Measurements from ENCODE around the gene TTC38. TPM values are rescaled to one million over a fixed set of nuclear protein-coding genes. Genes with fewer than 3 reads are reported as not detected.

TTC38 gene
- polyA plus RNA-seq, 3 donors from 2014 or later: 190 to 290 (median 205) TPM

DNA sequence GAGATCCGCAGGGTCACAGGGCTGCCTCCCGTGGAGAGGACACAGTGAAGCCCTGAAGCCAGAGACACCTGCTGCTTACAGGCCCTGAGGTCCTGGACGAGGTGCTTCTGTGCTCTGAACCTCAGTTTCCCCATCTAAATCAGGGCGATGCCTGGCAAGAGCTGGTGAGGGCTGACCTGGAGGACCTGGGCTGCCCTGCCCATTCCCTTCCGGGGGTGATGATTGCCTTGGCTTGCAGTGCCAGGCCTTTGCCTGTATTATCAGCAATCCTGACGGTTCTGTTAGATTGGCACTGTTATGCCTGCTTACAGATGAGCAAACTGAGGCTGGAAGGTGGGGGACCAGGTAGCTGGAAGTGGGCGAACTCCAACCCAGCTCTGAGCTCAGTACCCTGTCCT lies 21.0 kb downstream of the TTC38 start:
- DNase-seq: no peak
- H3K36me3 Mint-ChIP-seq: peaks cover 38 to 77% (median 46%) of the 10 kb centered on the region in 3 donors
- H3K4me3 Mint-ChIP-seq: peak overlapping the region; percentile 69 to 90 (median 84)
- peaks cover 20 to 58% (median 46%) of the 10 kb centered on the region in 3 donors for H3K27me3 Mint-ChIP-seq (ENCODE audit: low read depth in 3 of 3)
- peak overlapping the region; percentile 93 to 100 (median 99) for H3K27ac Mint-ChIP-seq
- H3K9me3 Mint-ChIP-seq: no peaks in the 10 kb centered on the region
- peaks cover 91 to 95% of the 10 kb centered on the region in 2 donors for H3K4me1 Mint-ChIP-seq

DNA sequence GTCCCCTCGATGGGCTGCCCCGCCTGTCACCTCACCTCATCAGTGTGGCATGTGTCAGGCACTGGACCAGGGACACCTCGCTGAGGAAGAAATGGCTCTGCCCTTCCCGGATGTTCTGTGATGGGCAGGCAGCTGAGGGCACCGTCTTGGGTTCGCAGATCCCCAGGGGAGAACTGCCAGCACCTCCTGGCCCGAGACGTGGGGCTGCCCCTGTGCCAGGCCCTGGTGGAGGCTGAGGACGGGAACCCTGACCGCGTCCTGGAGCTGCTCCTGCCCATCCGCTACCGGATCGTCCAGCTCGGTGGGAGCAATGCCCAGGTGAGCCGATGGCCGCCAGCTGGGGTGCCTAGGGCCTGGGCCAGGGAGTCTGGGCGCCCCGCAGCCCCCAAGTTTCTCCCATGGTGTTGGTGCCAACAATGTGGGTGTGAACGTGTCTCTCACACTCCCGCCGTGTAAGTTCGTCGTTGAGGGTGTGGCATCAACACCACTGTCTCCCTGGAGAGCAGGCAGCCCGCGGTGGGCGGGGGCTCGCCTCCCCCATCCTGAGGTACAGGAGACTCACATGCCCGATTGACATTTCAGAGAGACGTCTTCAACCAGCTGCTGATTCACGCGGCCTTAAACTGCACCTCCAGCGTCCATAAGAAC lies 21.6 kb downstream of the TTC38 start:
- Mint-ChIP-seq H3K4me1 (peaks cover 91% of the 10 kb centered on the region in 2 donors), H3K36me3 (peaks cover 33 to 72% (median 42%) of the 10 kb centered on the region in 3 donors)
- peak; percentile 84 to 92 (median 88) for DNase-seq

DNA sequence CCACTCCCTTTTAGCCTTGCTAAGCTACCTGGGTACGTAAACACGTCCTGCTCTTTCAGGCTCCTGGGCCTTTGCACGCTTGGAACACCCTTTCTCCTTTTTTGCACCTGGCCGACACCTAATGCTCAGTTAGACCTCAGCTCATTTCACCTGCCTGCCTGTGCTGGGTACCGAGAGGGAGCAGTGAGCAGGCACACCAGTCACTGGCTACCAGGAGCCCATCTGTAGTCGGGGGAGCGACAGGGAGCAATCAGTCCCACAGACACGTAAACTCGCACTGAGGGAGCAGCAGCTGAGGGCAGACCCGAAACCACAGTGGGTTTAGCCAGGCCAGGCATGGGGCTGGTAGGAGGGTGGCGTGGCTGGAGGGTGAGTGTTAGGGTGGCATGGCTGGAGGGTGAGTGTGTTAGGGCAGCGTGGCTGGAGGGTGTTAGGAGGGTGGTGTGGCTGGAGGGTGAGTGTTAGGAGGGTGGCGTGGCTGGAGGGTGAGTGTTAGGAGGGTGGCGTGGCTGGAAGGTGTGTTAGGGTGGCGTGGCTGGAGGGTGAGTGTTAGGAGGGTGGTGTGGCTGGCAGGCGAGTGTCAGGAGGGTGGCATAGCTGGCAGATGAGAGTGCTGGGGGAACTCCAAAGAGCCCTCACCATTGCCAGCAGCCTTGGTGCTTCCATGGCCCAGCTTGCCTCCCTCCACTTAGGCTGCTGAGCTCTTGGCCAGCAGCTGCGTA lies 22.5 kb downstream of the TTC38 start:
- Mint-ChIP-seq H3K27me3 (ENCODE audit: low read depth in 3 of 3) (peaks cover 21 to 58% (median 47%) of the 10 kb centered on the region in 3 donors), H3K36me3 (peaks cover 29 to 66% (median 37%) of the 10 kb centered on the region in 3 donors), H3K4me1 (peaks cover 90 to 91% of the 10 kb centered on the region in 2 donors), H3K9me3 (peaks cover 0 to 1% (median 0%) of the 10 kb centered on the region in 6 donors), H3K4me3 (peak overlapping the region; percentile 84 to 93 (median 89)), H3K27ac (peak overlapping the region; percentile 93 to 100 (median 99))
- DNase-seq: peak; percentile 71 to 78 (median 73)

More for the DNA sequence above, 21.6 kb downstream of the TTC38 start:
- Mint-ChIP-seq H3K9me3 (no peaks in the 10 kb centered on the region), H3K27ac (peak overlapping the region; percentile 93 to 100 (median 99)), H3K27me3 (ENCODE audit: low read depth in 3 of 3) (peaks cover 20 to 57% (median 49%) of the 10 kb centered on the region in 3 donors), H3K4me3 (peak overlapping the region; percentile 84 to 93 (median 89))

DNA sequence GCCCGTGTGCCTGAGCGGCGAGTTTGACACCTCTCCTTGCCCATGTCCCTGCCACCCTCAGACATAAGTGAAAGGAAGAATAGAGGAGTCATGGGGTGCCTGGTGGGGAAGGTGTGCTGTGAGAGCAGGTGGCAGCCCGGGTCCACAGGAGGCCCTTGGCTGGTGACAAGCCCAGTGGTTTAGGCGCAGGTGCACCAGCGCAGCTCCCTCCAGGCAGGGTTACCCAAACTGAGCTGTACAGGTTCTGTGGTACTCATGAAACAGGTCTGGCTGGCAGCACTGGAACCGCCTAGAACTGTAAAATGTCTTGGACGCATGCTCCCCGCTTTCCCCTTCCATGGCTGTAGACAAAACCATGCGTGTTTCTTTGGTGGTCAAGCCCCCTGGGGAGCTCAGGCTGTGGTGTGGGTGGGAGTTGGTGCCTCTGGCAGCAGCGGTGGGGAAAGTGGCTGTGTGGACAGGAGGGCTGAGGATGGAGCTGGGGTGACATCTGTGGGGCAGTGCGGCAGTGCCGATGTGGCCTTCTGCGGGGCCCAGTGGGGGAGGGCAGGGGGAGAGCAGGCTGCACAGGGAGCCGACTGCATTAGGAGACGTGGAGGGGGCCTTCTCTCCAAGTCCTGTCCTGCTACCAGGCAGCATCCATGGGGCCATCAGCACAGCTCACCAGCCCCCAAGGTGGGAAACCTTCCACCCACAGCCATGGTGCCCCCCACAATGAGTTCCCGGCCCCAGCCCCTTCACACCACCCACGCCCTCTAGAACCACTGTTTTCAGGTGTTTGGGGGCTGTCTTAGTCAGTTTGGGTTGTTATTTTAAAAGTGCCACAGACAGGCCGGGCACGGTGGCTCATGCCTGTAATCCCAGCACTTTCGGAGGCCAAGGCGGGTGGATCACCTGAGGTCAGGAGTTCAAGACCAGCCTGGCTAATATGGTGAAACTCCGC lies 23.3 kb downstream of the TTC38 start:
- Mint-ChIP-seq H3K27ac (peak overlapping the region; percentile 93 to 100 (median 99)), H3K27me3 (ENCODE audit: low read depth in 3 of 3) (peaks cover 23 to 59% (median 46%) of the 10 kb centered on the region in 3 donors), H3K36me3 (peaks cover 21 to 57% (median 31%) of the 10 kb centered on the region in 3 donors), H3K4me3 (peak overlapping the region; percentile 84 to 93 (median 89)), H3K4me1 (peaks cover 90 to 93% of the 10 kb centered on the region in 2 donors), H3K9me3 (peaks cover 0 to 1% (median 0%) of the 10 kb centered on the region in 6 donors)
- peak in 2 of 3 donors; percentile 49 to 56 for DNase-seq

DNA sequence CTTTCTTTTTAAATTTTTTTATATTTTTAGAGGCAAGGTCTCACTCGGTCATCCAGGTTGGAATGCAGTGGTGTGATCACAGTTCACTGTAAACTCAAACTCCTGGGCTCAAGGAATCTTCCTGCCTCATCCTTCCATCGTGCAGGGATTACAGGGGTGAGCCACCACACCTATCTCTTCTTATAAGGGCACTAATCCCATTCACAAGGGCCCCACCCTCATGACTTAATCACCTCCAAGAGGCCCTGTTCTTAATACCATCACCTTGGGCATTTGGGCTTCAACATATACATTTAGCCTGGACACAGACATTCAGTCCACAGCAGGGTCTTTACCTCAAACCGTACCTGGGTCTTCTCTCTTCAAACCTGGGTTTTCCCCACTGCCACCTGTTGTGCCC lies 24.4 kb downstream of the TTC38 start:
- Mint-ChIP-seq H3K36me3 (peaks cover 20 to 53% (median 30%) of the 10 kb centered on the region in 3 donors), H3K4me1 (peaks cover 88 to 89% of the 10 kb centered on the region in 2 donors), H3K27me3 (ENCODE audit: low read depth in 3 of 3) (peaks cover 28 to 63% (median 53%) of the 10 kb centered on the region in 3 donors), H3K9me3 (peaks cover 0 to 1% (median 0%) of the 10 kb centered on the region in 6 donors), H3K4me3 (peak overlapping the region; percentile 56 to 68 (median 67)), H3K27ac (peak overlapping the region; percentile 90 to 100 (median 99))
- no peak for DNase-seq

DNA sequence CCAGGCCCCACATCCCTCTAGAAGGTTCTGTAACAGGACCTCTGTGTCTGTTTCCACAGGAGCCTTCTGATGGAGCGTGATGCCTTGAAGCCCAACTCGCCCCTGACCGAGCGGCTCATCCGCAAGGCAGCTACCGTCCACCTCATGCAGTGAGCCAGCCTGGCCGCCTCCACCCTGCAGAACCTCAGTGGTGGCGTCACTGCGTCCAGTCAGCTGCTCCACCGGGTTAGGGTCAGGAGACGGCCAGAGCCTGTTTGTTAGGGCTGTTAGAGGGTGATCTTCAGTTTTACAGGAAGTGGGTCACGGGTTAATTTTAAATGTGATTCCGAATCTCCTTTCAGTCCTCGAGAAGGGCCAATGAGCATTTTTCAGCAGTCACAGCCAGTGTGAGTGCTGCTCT lies 24.9 kb downstream of the TTC38 start:
- Mint-ChIP-seq H3K4me3 (peak overlapping the region; percentile 56 to 76 (median 67)), H3K27me3 (ENCODE audit: low read depth in 3 of 3) (peaks cover 28 to 62% (median 53%) of the 10 kb centered on the region in 3 donors), H3K9me3 (peaks cover 0 to 1% (median 0%) of the 10 kb centered on the region in 6 donors), H3K4me1 (peaks cover 88 to 89% of the 10 kb centered on the region in 2 donors), H3K36me3 (peaks cover 20 to 48% (median 24%) of the 10 kb centered on the region in 3 donors), H3K27ac (peak overlapping the region; percentile 90 to 100 (median 99))
- no peak for DNase-seq

DNA sequence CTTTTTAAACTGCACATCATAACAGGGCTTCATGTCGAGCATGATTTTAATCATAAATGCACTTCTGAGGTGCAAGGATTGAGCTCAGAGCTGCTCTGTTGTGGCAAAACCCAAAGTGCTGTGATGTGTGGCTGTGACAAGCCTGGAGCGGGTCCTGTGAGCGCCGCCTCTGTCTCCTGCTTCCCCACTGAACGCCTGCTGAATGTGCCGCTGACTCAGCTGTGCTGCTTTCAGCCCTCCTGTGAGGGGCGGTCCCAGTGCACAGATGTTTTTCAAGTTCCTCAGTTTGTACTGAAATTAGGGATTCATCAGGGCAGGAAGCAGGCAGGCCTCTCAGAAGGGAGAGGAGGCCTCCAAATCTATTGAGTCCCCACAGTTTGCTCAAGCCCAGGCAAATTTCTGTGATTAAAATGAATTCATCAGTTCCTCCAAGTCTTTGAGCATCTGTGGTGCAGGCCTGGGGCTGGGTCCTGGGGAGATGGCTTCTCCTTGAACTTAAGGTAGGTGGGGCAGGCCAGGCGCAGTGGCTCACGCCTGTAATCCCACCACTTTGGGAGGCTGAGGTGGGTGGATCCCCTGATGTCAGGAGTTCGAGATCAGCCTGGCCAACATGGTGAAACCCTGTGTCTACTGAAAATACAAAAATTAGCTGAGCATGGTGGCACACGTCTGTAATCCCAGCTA lies 25.9 kb downstream of the TTC38 start:
- Mint-ChIP-seq H3K27ac (peak overlapping the region; percentile 90 to 100 (median 99)), H3K4me1 (peaks cover 80% of the 10 kb centered on the region in 2 donors), H3K36me3 (peaks cover 20 to 39% (median 26%) of the 10 kb centered on the region in 3 donors), H3K27me3 (ENCODE audit: low read depth in 3 of 3) (peaks cover 23 to 53% (median 44%) of the 10 kb centered on the region in 3 donors), H3K4me3 (peak overlapping the region; percentile 42 to 76 (median 55)), H3K9me3 (peaks cover 0 to 1% (median 0%) of the 10 kb centered on the region in 6 donors)
- DNase-seq: peak; percentile 38 to 57 (median 47)

DNA sequence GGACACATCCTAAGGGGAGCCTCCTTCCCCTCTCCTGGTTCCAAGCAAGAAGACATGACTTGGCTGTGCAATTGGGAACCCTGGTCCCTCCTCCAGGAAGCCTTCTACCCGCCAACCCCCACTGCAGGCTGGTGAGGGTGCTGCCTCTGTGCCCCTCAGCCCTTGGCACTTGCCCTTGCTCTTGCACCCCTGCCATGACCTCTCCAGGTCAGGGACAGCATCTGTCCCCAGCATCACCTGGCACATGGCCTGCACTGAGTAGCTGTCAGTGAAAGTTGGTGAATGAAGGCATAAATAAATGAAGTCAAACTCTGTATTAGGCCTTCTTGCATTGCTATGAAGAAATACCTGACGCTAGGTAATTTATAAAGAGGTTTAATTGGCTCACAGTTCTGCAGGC lies 27.0 kb downstream of the TTC38 start:
- H3K27ac Mint-ChIP-seq: peak overlapping the region; percentile 93 to 99 (median 98)
- DNase-seq: no peak
- H3K9me3 Mint-ChIP-seq: peaks cover 0 to 1% (median 0%) of the 10 kb centered on the region in 6 donors
- peaks cover 70 to 72% of the 10 kb centered on the region in 2 donors for H3K4me1 Mint-ChIP-seq
- H3K27me3 Mint-ChIP-seq (ENCODE audit: low read depth in 3 of 3): peaks cover 20 to 43% (median 33%) of the 10 kb centered on the region in 3 donors
- peaks cover 18 to 35% (median 24%) of the 10 kb centered on the region in 3 donors for H3K36me3 Mint-ChIP-seq
- peak overlapping the region; percentile 88 to 94 (median 91) for H3K4me3 Mint-ChIP-seq

DNA sequence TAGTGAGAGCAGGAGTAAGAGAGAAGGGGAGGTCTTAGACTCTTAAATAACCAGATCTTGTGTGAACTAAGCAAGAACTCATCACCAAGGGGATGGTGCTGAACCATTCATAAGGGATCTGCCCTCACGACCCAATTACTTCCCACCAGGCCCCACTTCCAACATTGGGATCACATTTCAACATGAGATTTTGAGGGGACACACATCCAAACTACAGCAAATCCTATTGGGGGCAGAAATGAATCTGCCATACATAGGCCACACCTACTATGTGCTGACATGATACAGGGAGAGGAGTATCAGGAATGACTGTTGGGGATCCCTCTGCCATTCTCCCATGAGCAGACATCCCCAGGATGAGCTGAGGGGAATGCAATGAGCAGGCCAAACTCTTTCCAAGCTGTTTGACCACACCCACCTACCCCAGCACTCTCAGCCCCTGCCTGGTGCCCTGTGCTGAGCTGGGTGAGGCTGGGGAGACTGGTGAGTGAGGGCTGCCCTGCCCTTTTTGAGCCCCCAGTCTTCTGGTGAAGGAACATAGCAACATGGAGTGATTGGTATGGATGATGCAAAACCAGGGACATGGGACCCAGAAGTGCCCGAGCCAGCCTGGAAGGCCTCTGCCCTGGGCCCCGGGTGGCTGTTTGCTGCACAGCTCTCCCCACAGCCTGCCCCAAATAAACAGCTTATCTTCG lies 27.6 kb downstream of the TTC38 start:
- Mint-ChIP-seq H3K9me3 (peaks cover 0 to 1% (median 0%) of the 10 kb centered on the region in 6 donors), H3K4me3 (peak overlapping the region; percentile 88 to 94 (median 91)), H3K27me3 (ENCODE audit: low read depth in 3 of 3) (peaks cover 15 to 37% (median 28%) of the 10 kb centered on the region in 3 donors), H3K4me1 (peaks cover 63 to 65% of the 10 kb centered on the region in 2 donors), H3K36me3 (peaks cover 17 to 30% (median 23%) of the 10 kb centered on the region in 3 donors), H3K27ac (peak overlapping the region; percentile 93 to 99 (median 98))
- DNase-seq: no peak

DNA sequence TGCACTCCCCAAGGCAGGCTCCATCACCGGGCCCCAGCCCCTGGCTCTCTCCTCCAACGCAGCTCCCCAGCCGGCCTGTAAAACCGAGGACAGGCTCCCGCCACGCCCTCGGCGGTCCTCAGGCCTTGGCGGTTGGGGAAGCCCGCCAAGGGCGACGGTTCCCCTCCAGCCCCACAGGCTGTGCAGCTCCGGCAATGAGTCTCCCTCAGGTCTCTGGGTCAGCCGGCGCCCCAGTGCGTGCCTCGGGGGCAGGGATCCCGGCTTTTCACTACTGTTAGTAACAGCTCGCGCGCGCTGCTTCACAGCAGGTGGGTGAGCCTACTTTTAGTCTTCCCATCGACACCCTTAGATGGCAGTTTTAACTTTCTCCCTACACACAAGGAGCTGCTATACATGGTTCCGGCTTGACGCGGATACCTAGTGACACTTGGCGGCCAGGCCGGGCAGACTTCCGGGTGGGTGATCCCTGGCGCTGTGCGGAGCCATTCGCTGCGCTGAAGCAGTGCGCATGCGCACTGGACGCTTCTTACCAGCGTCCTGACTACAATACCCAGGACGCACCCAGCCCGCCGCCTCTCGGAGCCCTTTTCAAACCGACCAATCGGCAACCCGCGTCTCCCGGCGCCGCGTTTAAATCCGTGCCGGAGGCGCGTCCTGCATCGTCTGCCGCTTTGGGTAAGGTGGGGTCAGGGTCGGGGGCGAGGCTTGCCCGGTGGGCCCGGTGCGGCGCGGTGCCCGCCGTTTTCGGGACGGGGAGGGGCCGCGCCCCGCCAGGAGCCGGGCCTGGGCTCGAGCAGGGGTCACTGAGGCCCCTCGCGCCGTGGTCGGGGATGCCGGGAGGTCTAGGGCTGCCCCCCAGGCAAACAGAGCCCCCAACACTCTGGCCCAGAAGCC lies 28.7 kb downstream of the TTC38 start, which contains the start of gene GTSE1:
Gene GTSE1 (plus strand): TSS at position 614 of the 894 bp plus-strand sequence. CDS start 531 bp downstream, outside the sequence.
- H3K27me3 Mint-ChIP-seq (ENCODE audit: low read depth in 3 of 3): peaks cover 14 to 27% (median 20%) of the 10 kb centered on the region in 3 donors
- peak within 1 kb of the TSS; percentile 88 to 94 (median 91) for H3K4me3 Mint-ChIP-seq
- DNase-seq: peak; percentile 96 to 98 (median 97)
- peak within 1 kb of the TSS; percentile 93 to 99 (median 98) for H3K27ac Mint-ChIP-seq
- H3K9me3 Mint-ChIP-seq: peaks cover 0 to 1% (median 0%) of the 10 kb centered on the region in 6 donors
- peaks cover 17 to 23% (median 20%) of the 10 kb centered on the region in 3 donors for H3K36me3 Mint-ChIP-seq
- H3K4me1 Mint-ChIP-seq: peaks cover 52 to 55% of the 10 kb centered on the region in 2 donors

Data from immature natural killer cell (primary cell).